ENCODE results near the gene SFT2D1. TPM values are rescaled to one million over a fixed set of nuclear protein-coding genes. Genes with fewer than 3 reads are reported as not detected.
A peak's percentile ranks its signal among the peaks of the same experiment; 100 is the strongest.

The SFT2D1 gene
- total and polyA plus RNA-seq, 9 of the 15 experiments (the other 6 are each of a cell fraction or from before 2014, with no cell fraction given) = 54.4 to 140 (median 74.6) TPM

GRCh38 chr6:166313255-166314070 lies 28.9 kb downstream of the SFT2D1 start (continued):
- peak; percentile 95 for TF ChIP-seq MYC (IDR thresholded peaks at IDR 0.05; ENCODE audit: low read depth, low read length)
- TF ChIP-seq MYC (CRISPR knock-in tag; IDR thresholded peaks at IDR 0.05; ENCODE audit: borderline replicate concordance, low read depth) = no peak
- TF ChIP-seq VEZF1 (CRISPR knock-in tag; IDR thresholded peaks at IDR 0.05) = peak; percentile 88
- 0 out of 2 replicates have a peak, but pooled peaks have one; percentile 43 for TF ChIP-seq NBN (IDR thresholded peaks at IDR 0.05; ENCODE audit: low read depth)
- no peak for TF ChIP-seq SRSF7 (optimal IDR thresholded peaks at IDR 0.05; ENCODE audit: low read depth, low read length)
- TF ChIP-seq TEAD1 (CRISPR knock-in tag; IDR thresholded peaks at IDR 0.05) = no peak
- 0 out of 2 replicates have a peak, but pooled peaks have one; percentile 25 for TF ChIP-seq XRCC5 (IDR thresholded peaks at IDR 0.05; ENCODE audit: low read depth, low read length)
- peak; percentile 38; the same call in 1 of the 2 replicates for TF ChIP-seq LCOR (CRISPR knock-in tag; IDR thresholded peaks at IDR 0.05)
- TF ChIP-seq SMAD4 (CRISPR knock-in tag; conservative IDR thresholded peaks at IDR 0.05) = peak; percentile 81
- TF ChIP-seq RNF2 (IDR thresholded peaks at IDR 0.05) = peak; percentile 49; the same call in 1 of the 2 replicates
- no peak for TF ChIP-seq ZFPM2 (CRISPR knock-in tag; IDR thresholded peaks at IDR 0.05)
- peak; percentile 56; the same call in 1 of the 2 replicates for TF ChIP-seq ZBTB7A (IDR thresholded peaks at IDR 0.05; ENCODE audit: borderline replicate concordance, control insufficient read depth, low read depth, low read length)
- no peak for TF ChIP-seq TOE1 (IDR thresholded peaks at IDR 0.05; ENCODE audit: borderline replicate concordance)
- TF ChIP-seq TOE1 (CRISPR knock-in tag; IDR thresholded peaks at IDR 0.05; ENCODE audit: borderline replicate concordance, low read depth) = no peak
- TF ChIP-seq CTCF (IDR thresholded peaks at IDR 0.05 in 2 of 3, conservative IDR thresholded peaks at IDR 0.05 in 1 of 3; ENCODE audit: insufficient read depth in 2 of 3, low read depth in 1 of 3, low read length in 3 of 3) = peak; percentile 88 to 90 (median 89)
- TF ChIP-seq SMC3 (conservative IDR thresholded peaks at IDR 0.05; ENCODE audit: insufficient read depth, low read depth, low read length) = peak; percentile 59
